ENCODE data around the gene TIGD2. TPM values are rescaled to one million over a fixed set of nuclear protein-coding genes. Genes with fewer than 3 reads are reported as not detected.
A peak's percentile ranks its signal among the peaks of the same experiment; 100 is the strongest.

TIGD2 gene
- total and polyA plus RNA-seq, 2 donors from 2014 or later: 5.1 to 9.1 TPM

- Histone ChIP-seq H3K27me3 (ENCODE audit: control insufficient read depth, insufficient read depth, low read length) (no peaks in the 10 kb centered on the region), H3K4me1 (ENCODE audit: control insufficient read depth in 2 of 3, insufficient read depth in 2 of 3, low read depth in 1 of 3, low read length in 3 of 3) (peaks cover 0 to 9% (median 3%) of the 10 kb centered on the region in 3 donors)
Measured at GRCh38 chr4:89108091-89108490, 3.2 kb upstream of the TIGD2 start.

GRCh38 chr4:89109841-89110540 lies 1.3 kb upstream of the TIGD2 start:
- intact Hi-C loops (cut with DNase I): no loop called here

More at GRCh38 chr4:89108091-89108490, 3.2 kb upstream of the TIGD2 start:
- intact Hi-C loops (cut with DNase I): no loop called here
- no peak overlapping the region for H3K27ac ChIP-seq (ENCODE audit: low read depth in 2 of 2, low read length in 2 of 2)
- H3K9me3 ChIP-seq (ENCODE audit: control insufficient read depth in 2 of 3, insufficient read depth in 1 of 3, low read length in 3 of 3): no peaks in the 10 kb centered on the region
- H3K36me3 ChIP-seq (ENCODE audit: control insufficient read depth in 2 of 3, insufficient read depth in 3 of 3, low read length in 3 of 3): no peaks in the 10 kb centered on the region
- no peak overlapping the region for H3K4me3 ChIP-seq (ENCODE audit: low read length in 3 of 3)
- TF ChIP-seq CTCF (IDR thresholded peaks at IDR 0.05; ENCODE audit: borderline replicate concordance, extremely low read depth, insufficient read depth): no peak
- FAIRE-seq: no peak
- peak in 1 of 5 donors; percentile 5 for DNase-seq
- H3K9ac ChIP-seq (ENCODE audit: low read length in 3 of 3): no peak overlapping the region

GRCh38 chr4:89110541-89110985 lies 770 bp upstream of the TIGD2 start:
- Histone ChIP-seq H3K27ac (ENCODE audit: low read depth in 2 of 2, low read length in 2 of 2) (peak overlapping the region in 1 of 2 donors; percentile 45), H3K27me3 (ENCODE audit: control insufficient read depth, insufficient read depth, low read length) (no peaks in the 10 kb centered on the region), H3K9me3 (ENCODE audit: control insufficient read depth in 2 of 3, insufficient read depth in 1 of 3, low read length in 3 of 3) (no peaks in the 10 kb centered on the region), H3K9ac (ENCODE audit: low read length in 3 of 3) (peak overlapping the region; percentile 39 to 44 (median 43)), H3K4me1 (ENCODE audit: control insufficient read depth in 2 of 3, insufficient read depth in 2 of 3, low read depth in 1 of 3, low read length in 3 of 3) (peaks cover 0 to 9% (median 3%) of the 10 kb centered on the region in 3 donors), H3K4me3 (ENCODE audit: low read length in 3 of 3) (peak overlapping the region; percentile 57 to 79 (median 71)), H3K36me3 (ENCODE audit: control insufficient read depth in 2 of 3, insufficient read depth in 3 of 3, low read length in 3 of 3) (no peaks in the 10 kb centered on the region)
- DNase-seq (peak in 3 of 5 donors; percentile 38 to 54 (median 46)), FAIRE-seq (no peak)
- no peak for TF ChIP-seq CTCF (IDR thresholded peaks at IDR 0.05; ENCODE audit: borderline replicate concordance, extremely low read depth, insufficient read depth)
- intact Hi-C loops (cut with DNase I): no loop called here

More at GRCh38 chr4:89109841-89110540, 1.3 kb upstream of the TIGD2 start:
- no peaks in the 10 kb centered on the region for H3K9me3 ChIP-seq (ENCODE audit: control insufficient read depth in 2 of 3, insufficient read depth in 1 of 3, low read length in 3 of 3)
- H3K36me3 ChIP-seq (ENCODE audit: control insufficient read depth in 2 of 3, insufficient read depth in 3 of 3, low read length in 3 of 3): no peaks in the 10 kb centered on the region
- no peak for TF ChIP-seq CTCF (IDR thresholded peaks at IDR 0.05; ENCODE audit: borderline replicate concordance, extremely low read depth, insufficient read depth)
- H3K27ac ChIP-seq (ENCODE audit: low read depth in 2 of 2, low read length in 2 of 2): no peak overlapping the region
- peak overlapping the region; percentile 57 to 79 (median 71) for H3K4me3 ChIP-seq (ENCODE audit: low read length in 3 of 3)
- peak overlapping the region in 1 of 3 donors; percentile 44 for H3K9ac ChIP-seq (ENCODE audit: low read length in 3 of 3)
- peaks cover 0 to 9% (median 3%) of the 10 kb centered on the region in 3 donors for H3K4me1 ChIP-seq (ENCODE audit: control insufficient read depth in 2 of 3, insufficient read depth in 2 of 3, low read depth in 1 of 3, low read length in 3 of 3)
- FAIRE-seq: no peak
- H3K27me3 ChIP-seq (ENCODE audit: control insufficient read depth, insufficient read depth, low read length): no peaks in the 10 kb centered on the region
- DNase-seq: peak in 2 of 5 donors; percentile 41 to 42
